Endothelial cell (in vitro differentiated cells): ENCODE data around the gene DRC7. TPM values are rescaled to one million over a fixed set of nuclear protein-coding genes. Genes with fewer than 3 reads are reported as not detected.

ENCODE experiments used
- DNase-seq: peaks from one replicate; pipeline ENCODE4 v3.0.0; 2021; ENCODE audit warnings: low spot score
- H3K27ac Mint-ChIP-seq: one replicate; pipeline ENCODE4 v1.8.0; 2021; ENCODE audit warnings: mixed read lengths, inconsistent platforms; ENCODE audit not compliant: unreplicated experiment
- H3K27me3 Mint-ChIP-seq: one replicate; pipeline ENCODE4 v1.8.0; 2021; ENCODE audit warnings: mild to moderate bottlenecking, moderate library complexity, mixed read lengths, inconsistent platforms; ENCODE audit not compliant: unreplicated experiment
- H3K36me3 Mint-ChIP-seq: one replicate; pipeline ENCODE4 v1.8.0; 2021; ENCODE audit warnings: mild to moderate bottlenecking, low read depth, mixed read lengths, inconsistent platforms; ENCODE audit not compliant: unreplicated experiment
- H3K4me1 Mint-ChIP-seq: one replicate; pipeline ENCODE4 v1.8.0; 2021; ENCODE audit warnings: mild to moderate bottlenecking, mixed read lengths, inconsistent platforms; ENCODE audit not compliant: unreplicated experiment
- H3K4me3 Mint-ChIP-seq: one replicate; pipeline ENCODE4 v1.8.0; 2021; ENCODE audit warnings: mild to moderate bottlenecking, mixed read lengths, inconsistent platforms; ENCODE audit not compliant: unreplicated experiment
- H3K9me3 Mint-ChIP-seq: one replicate; pipeline ENCODE4 v1.8.0; 2021; ENCODE audit warnings: mixed read lengths, inconsistent platforms; ENCODE audit not compliant: unreplicated experiment
- total RNA-seq: library from RNA; stranded (reverse); fragmentation: NEBNext Ultra II Directional; extraction: Animal tissue kit (Norgen Biotek cat#: 25700); gene quantifications from one replicate; pipeline ENCODE4 v1.2.1, GENCODE V29; 2021; ENCODE audit not compliant: unreplicated experiment
- TF ChIP-seq, protein P1 (sequence below): fragments of 200-600 bp; sonication (generic); IDR thresholded peaks from one replicate; pipeline ENCODE4 v1.5.0; 2021; ENCODE audit warnings: antibody characterized with exemption; ENCODE audit not compliant: unreplicated experiment

DRC7 gene
- total RNA-seq, 1 donor from 2014 or later: 1.8 TPM

DNA sequence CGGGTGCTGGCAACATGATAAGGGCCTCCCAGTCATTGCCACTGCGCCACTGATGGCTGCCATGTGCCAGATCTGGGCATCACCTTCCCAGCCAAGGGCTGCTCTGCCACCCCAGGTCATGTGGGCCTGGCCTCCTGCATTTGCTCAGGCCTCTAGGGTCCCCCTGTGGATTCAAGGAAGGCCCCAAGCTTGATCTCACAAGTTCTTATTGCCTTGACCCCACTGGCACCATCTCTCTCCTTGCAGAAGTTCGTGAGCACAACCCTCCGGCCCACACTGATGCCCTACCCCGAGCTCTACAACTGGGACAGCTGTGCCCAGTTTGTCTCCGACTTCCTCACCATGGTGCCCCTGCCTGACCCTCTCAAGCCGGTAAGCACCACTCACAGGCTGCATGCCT is 5.3 kb downstream of the DRC7 start:
- Mint-ChIP-seq H3K4me3 (peak overlapping the region; percentile 54), H3K27me3 (peaks cover 5% of the 10 kb centered on the region), H3K27ac (peak overlapping the region; percentile 31), H3K4me1 (peaks cover 14% of the 10 kb centered on the region), H3K36me3 (no peaks in the 10 kb centered on the region), H3K9me3 (no peaks in the 10 kb centered on the region)
- DNase-seq: no peak
- TF ChIP-seq, protein P1, sequence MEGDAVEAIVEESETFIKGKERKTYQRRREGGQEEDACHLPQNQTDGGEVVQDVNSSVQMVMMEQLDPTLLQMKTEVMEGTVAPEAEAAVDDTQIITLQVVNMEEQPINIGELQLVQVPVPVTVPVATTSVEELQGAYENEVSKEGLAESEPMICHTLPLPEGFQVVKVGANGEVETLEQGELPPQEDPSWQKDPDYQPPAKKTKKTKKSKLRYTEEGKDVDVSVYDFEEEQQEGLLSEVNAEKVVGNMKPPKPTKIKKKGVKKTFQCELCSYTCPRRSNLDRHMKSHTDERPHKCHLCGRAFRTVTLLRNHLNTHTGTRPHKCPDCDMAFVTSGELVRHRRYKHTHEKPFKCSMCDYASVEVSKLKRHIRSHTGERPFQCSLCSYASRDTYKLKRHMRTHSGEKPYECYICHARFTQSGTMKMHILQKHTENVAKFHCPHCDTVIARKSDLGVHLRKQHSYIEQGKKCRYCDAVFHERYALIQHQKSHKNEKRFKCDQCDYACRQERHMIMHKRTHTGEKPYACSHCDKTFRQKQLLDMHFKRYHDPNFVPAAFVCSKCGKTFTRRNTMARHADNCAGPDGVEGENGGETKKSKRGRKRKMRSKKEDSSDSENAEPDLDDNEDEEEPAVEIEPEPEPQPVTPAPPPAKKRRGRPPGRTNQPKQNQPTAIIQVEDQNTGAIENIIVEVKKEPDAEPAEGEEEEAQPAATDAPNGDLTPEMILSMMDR: no peak

DNA sequence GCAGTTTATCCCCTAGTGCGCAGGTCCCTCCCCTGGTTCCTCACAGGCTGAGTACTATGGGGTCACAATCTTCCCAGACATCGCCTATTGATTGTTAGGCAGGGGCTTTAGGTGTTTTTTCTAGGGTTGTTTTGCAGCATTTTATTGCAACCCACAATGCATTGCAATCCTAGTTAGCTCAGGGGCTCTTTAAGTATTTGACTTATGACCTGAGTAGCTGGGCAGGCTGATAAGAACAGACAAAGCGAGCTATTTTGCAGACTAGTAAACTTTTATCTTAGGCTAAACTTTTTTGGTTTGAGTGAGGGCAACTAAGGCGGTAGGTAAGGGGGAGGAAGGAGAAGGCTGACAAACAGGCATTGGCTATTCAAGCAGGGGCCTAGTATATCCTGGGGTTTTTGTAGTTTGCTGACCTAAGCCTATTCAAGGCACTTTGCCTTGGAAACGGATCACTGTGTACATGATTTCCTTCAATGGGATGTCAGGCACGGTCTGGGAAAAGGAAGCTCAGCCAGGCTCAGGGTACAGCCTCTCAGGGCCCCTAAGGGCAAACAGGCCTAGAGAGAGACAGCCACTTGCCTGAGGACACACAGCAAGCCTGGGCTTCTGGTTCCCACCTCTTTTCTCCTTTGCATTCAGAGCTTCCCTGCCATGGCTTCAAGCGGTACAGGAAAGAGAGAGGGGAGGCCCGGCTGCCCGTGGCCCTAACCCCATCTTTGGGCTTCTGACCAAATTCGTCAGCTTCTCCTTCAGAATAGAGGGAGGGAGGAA is 6.4 kb downstream of the DRC7 start:
- no peak for DNase-seq
- Mint-ChIP-seq H3K9me3 (no peaks in the 10 kb centered on the region), H3K27me3 (peaks cover 6% of the 10 kb centered on the region), H3K4me3 (no peak overlapping the region), H3K4me1 (peaks cover 14% of the 10 kb centered on the region), H3K36me3 (no peaks in the 10 kb centered on the region), H3K27ac (peak overlapping the region; percentile 66)
- TF ChIP-seq, protein P1: no peak

DNA sequence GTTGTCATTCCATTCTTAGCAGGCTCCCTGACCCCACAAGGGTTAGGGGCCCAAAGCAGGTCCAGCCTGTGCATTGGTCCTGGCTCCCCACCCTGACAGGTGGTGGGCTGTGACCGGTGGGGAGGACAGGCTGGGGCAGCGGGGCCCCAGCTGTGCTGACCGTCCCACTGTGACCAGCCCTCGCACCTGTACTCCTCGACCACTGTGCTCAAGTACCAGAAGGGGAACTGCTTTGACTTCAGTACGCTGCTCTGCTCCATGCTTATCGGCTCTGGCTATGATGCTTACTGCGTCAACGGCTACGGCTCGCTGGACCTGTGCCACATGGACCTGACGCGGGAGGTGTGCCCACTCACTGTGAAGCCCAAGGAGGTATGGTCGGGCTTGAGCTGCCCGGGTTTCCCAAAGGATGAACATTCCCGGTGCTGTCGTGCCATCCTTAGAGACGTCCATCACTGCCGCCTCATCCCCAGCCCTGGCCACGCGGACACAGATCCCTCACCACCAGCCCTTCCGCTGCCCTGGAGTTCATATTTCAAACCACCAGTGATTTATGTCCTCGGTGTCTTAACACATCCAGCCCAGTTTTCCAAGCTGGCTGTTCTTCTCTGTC is 7.3 kb downstream of the DRC7 start:
- Mint-ChIP-seq H3K4me3 (no peak overlapping the region), H3K27me3 (peaks cover 6% of the 10 kb centered on the region), H3K9me3 (no peaks in the 10 kb centered on the region), H3K36me3 (no peaks in the 10 kb centered on the region), H3K27ac (peak overlapping the region; percentile 67), H3K4me1 (peaks cover 14% of the 10 kb centered on the region)
- DNase-seq: no peak
- TF ChIP-seq, protein P1: no peak

DNA sequence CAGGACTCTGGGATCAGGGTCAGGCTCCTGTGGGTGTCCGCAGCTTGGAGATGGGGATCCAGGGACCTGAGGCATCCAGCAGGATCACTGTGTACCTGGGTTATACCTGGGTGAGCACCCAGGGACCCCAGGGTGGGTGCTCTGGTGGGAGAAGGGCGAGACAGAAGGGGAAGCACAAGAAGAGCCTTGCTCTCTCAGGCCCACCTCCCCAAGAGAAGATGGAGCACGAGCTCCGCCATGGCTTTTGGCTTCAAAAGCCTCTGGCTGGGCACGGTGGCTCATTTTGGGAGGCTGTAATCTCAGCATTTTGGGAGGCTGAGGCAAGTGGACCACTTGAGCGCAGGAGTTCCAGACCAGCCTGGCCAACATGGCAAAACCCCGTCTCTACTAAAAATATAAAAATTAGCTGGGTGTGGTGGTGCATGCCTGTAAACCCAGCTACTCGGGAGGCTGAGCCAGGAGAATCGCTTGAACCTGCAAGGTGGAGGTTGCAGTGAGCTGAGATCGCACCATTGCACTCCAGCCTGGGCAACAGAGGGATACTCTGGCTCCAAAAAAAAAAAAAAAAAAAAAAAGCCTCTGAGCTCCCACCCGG is 8.9 kb downstream of the DRC7 start:
- Mint-ChIP-seq H3K27ac (no peak overlapping the region), H3K4me1 (peaks cover 14% of the 10 kb centered on the region), H3K36me3 (no peaks in the 10 kb centered on the region), H3K27me3 (peaks cover 4% of the 10 kb centered on the region), H3K9me3 (no peaks in the 10 kb centered on the region), H3K4me3 (no peak overlapping the region)
- TF ChIP-seq, protein P1: no peak
- no peak for DNase-seq
